ENCODE results near the gene DNAJC4.

DNA sequence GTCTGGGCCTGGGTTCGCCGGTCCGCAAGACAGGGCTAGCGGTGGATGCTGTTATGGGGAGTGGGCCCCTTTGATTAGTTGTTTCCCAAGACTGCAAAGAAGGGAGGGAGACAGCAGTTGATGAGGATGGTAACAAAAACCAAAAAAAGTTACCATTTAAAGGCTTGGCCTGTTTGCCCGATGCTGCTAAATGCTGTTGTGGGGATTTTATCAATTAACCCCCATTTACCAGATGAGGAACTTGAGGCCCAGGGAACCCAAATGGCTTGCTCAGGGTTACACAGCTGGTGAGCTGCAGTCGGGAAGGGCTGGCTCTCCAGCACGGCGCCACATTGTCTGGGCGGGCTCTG is 7.7 kb upstream of the DNAJC4 start:
- TF ChIP-seq EZH2phosphoT487 (IDR thresholded peaks at IDR 0.05; ENCODE audit: low read length) (no peak), EZH2 (optimal IDR thresholded peaks at IDR 0.05; ENCODE audit: low read depth, low read length) (no peak)
- TF ChIP-seq, protein P1, sequence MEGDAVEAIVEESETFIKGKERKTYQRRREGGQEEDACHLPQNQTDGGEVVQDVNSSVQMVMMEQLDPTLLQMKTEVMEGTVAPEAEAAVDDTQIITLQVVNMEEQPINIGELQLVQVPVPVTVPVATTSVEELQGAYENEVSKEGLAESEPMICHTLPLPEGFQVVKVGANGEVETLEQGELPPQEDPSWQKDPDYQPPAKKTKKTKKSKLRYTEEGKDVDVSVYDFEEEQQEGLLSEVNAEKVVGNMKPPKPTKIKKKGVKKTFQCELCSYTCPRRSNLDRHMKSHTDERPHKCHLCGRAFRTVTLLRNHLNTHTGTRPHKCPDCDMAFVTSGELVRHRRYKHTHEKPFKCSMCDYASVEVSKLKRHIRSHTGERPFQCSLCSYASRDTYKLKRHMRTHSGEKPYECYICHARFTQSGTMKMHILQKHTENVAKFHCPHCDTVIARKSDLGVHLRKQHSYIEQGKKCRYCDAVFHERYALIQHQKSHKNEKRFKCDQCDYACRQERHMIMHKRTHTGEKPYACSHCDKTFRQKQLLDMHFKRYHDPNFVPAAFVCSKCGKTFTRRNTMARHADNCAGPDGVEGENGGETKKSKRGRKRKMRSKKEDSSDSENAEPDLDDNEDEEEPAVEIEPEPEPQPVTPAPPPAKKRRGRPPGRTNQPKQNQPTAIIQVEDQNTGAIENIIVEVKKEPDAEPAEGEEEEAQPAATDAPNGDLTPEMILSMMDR (IDR thresholded peaks at IDR 0.05; ENCODE audit: low read length), result no peak
